Keratinocyte (primary cell): ENCODE data around the gene PDE8A. TPM values are rescaled to one million over a fixed set of nuclear protein-coding genes. Genes with fewer than 3 reads are reported as not detected.

ENCODE experiments used
- DNase-seq: peaks from one replicate; pipeline ENCODE4 v3.0.0-alpha.2; 2011; ENCODE audit warnings: low read depth, missing footprints, low spot score
- FAIRE-seq: peaks from 2 replicates; lab custom pipeline; 2011; peaks lifted over from hg19 to GRCh38; lab: Jason Lieb, UNC
- H2AFZ ChIP-seq: 2 replicates; pipeline ENCODE4 v1.6.0; 2012; ENCODE audit warnings: low read length, control low read depth, inconsistent platforms; ENCODE audit not compliant: control insufficient read depth
- H3K27ac ChIP-seq: 2 replicates; pipeline ENCODE4 v1.5.1; 2011; ENCODE audit warnings: low read length; ENCODE audit not compliant: control insufficient read depth, insufficient read depth
- H3K27me3 ChIP-seq: 3 replicates; pipeline ENCODE4 v1.6.0; 2011; ENCODE audit warnings: low read length; ENCODE audit not compliant: control insufficient read depth, insufficient read depth; ENCODE audit errors: extremely low read depth
- H3K36me3 ChIP-seq, 2 experiments: 2 replicates in 1 of 2; 3 replicates in 1 of 2; pipeline ENCODE4 v1.5.1; 2011; ENCODE audit warnings: low read length in 2 of 2, mild to moderate bottlenecking in 1 of 2; ENCODE audit not compliant: control insufficient read depth in 2 of 2, insufficient read depth in 2 of 2; ENCODE audit errors: extremely low read depth in 1 of 2
- H3K4me1 ChIP-seq: 3 replicates; pipeline ENCODE4 v1.5.1; 2011; ENCODE audit warnings: low read length; ENCODE audit not compliant: control insufficient read depth, insufficient read depth; ENCODE audit errors: extremely low read depth
- H3K4me2 ChIP-seq: 3 replicates; pipeline ENCODE4 v1.6.0; 2011; ENCODE audit warnings: low read depth, low read length; ENCODE audit not compliant: control insufficient read depth, insufficient read depth; ENCODE audit errors: extremely low read depth
- H3K4me3 ChIP-seq, 3 experiments: fragments of 200-600 bp in 1 of 3; sonication (generic) in 1 of 3; 2 replicates in 2 of 3; 3 replicates in 1 of 3; pipeline ENCODE4 v1.5.1; 2011 to 2016; ENCODE audit warnings: low read length in 3 of 3, mild to moderate bottlenecking in 3 of 3, control low read depth in 2 of 3, inconsistent platforms in 1 of 3, low read depth in 1 of 3, mixed read lengths in 1 of 3, mixed run types in 1 of 3, moderate library complexity in 1 of 3; ENCODE audit not compliant: control insufficient read depth in 2 of 3, insufficient read depth in 2 of 3; ENCODE audit errors: extremely low read depth in 1 of 3
- H3K79me2 ChIP-seq: 2 replicates; pipeline ENCODE4 v1.6.0; 2012; ENCODE audit warnings: low read length; ENCODE audit not compliant: control insufficient read depth, insufficient read depth
- H3K9ac ChIP-seq: 3 replicates; pipeline ENCODE4 v1.6.0; 2011; ENCODE audit warnings: low read length; ENCODE audit not compliant: control insufficient read depth, insufficient read depth; ENCODE audit errors: extremely low read depth
- H3K9me1 ChIP-seq: 3 replicates; pipeline ENCODE4 v1.6.0; 2011; ENCODE audit warnings: low read length; ENCODE audit not compliant: control insufficient read depth, insufficient read depth; ENCODE audit errors: extremely low read depth
- H3K9me3 ChIP-seq: 2 replicates; pipeline ENCODE4 v1.5.1; 2012; ENCODE audit warnings: low read depth, low read length; ENCODE audit not compliant: control insufficient read depth
- H4K20me1 ChIP-seq: 3 replicates; pipeline ENCODE4 v1.6.0; 2011; ENCODE audit warnings: low read length; ENCODE audit not compliant: control insufficient read depth, insufficient read depth; ENCODE audit errors: extremely low read depth
- CTCF ChIP-seq, 3 experiments: IDR thresholded peaks in 1 of 3; conservative IDR thresholded peaks in 1 of 3; optimal IDR thresholded peaks in 1 of 3; 2 replicates in 2 of 3; 3 replicates in 1 of 3; pipeline versions ENCODE3 to v1.5.1; 2011; ENCODE audit warnings: low read length in 3 of 3, mild to moderate bottlenecking in 3 of 3, moderate library complexity in 2 of 3, control low read depth in 1 of 3, inconsistent platforms in 1 of 3; ENCODE audit not compliant: insufficient read depth in 2 of 3; ENCODE audit errors: extremely low read depth in 1 of 3
- EZH2 ChIP-seq: IDR thresholded peaks from one replicate; pipeline ENCODE4 v1.6.1; 2012; ENCODE audit warnings: inconsistent platforms, mild to moderate bottlenecking, low read length, moderate library complexity
- dilution Hi-C: fragments of 300-500 bp; cut with MboI; formaldehyde crosslinking; loops from one replicate; pipeline ENCODE4 v1.7.0; 2020; ENCODE audit warnings: low sequenced_read_pairs; ENCODE audit not compliant: extremely low pct_ligation_motif_present
- polyA plus RNA-seq, 5 experiments: library from polyadenylated mRNA; depleted of rRNA in 3 of 5; stranded (reverse) in 3 of 5; stranded (forward) in 1 of 5; unstranded in 1 of 5; fragments of >200 nt; gene quantifications; 1 replicate in 1 of 5; 2 replicates in 3 of 5; 3 replicates in 1 of 5; pipeline versions ENCODE4 v1.2.1 to v1.2.3, GENCODE V29; 2011 to 2012; ENCODE audit warnings: missing spikeins in 2 of 5, low read depth in 1 of 5, low replicate concordance in 1 of 5

The PDE8A gene
- polyA plus RNA-seq, 1 donor (not counting 4 experiments of a cell fraction or from before 2014, with no cell fraction given), result 24.1 TPM

- H3K9me3 ChIP-seq, result no peaks in the 10 kb centered on the region
- dilution Hi-C loops, result no loop called here
- DNase-seq, result no peak
- H2AFZ ChIP-seq, result no peak overlapping the region
- TF ChIP-seq EZH2 (no peak), CTCF (optimal IDR thresholded peaks at IDR 0.05 in 1 of 3, IDR thresholded peaks at IDR 0.05 in 1 of 3, conservative IDR thresholded peaks at IDR 0.05 in 1 of 3; ENCODE audit: extremely low read depth in 1 of 3, insufficient read depth in 2 of 3, low read length in 3 of 3) (no peak)
- H3K9me1 ChIP-seq, result no peaks in the 10 kb centered on the region
- no peaks in the 10 kb centered on the region for H4K20me1 ChIP-seq
- no peak overlapping the region for H3K9ac ChIP-seq
- H3K4me1 ChIP-seq, result peaks cover 8% of the 10 kb centered on the region
- FAIRE-seq, result no peak
- no peaks in the 10 kb centered on the region for H3K27me3 ChIP-seq
- no peaks in the 10 kb centered on the region for H3K79me2 ChIP-seq
- no peak overlapping the region for H3K4me2 ChIP-seq
- no peak overlapping the region for H3K27ac ChIP-seq
- no peak overlapping the region for H3K4me3 ChIP-seq
- H3K36me3 ChIP-seq, result no peaks in the 10 kb centered on the region
Observed at GRCh38 chr15:84944311-84944710, 37.3 kb upstream of the PDE8A start.

- Histone ChIP-seq H3K4me3 (no peak overlapping the region), H3K4me2 (no peak overlapping the region), H3K79me2 (no peaks in the 10 kb centered on the region), H3K36me3 (no peaks in the 10 kb centered on the region), H3K27me3 (no peaks in the 10 kb centered on the region), H2AFZ (no peak overlapping the region), H4K20me1 (no peaks in the 10 kb centered on the region), H3K4me1 (peaks cover 8% of the 10 kb centered on the region), H3K27ac (no peak overlapping the region), H3K9ac (no peak overlapping the region), H3K9me3 (no peaks in the 10 kb centered on the region), H3K9me1 (no peaks in the 10 kb centered on the region)
- TF ChIP-seq CTCF (optimal IDR thresholded peaks at IDR 0.05 in 1 of 3, IDR thresholded peaks at IDR 0.05 in 1 of 3, conservative IDR thresholded peaks at IDR 0.05 in 1 of 3; ENCODE audit: extremely low read depth in 1 of 3, insufficient read depth in 2 of 3, low read length in 3 of 3), result no peak
- TF ChIP-seq EZH2, result no peak
- DNase-seq, result no peak
- no peak for FAIRE-seq
- dilution Hi-C loops, result no loop called here
Observed at GRCh38 chr15:84944861-84945260, 36.8 kb upstream of the PDE8A start.
